Measurements from ENCODE around the gene SCPEP1. TPM values are rescaled to one million over a fixed set of nuclear protein-coding genes. Genes with fewer than 3 reads are reported as not detected.

SCPEP1 gene
- total and polyA plus RNA-seq, 2 donors (not counting 1 experiment from before 2014, with no cell fraction given): 84.7 to 101 TPM

- Histone ChIP-seq H3K4me3 (replicated peaks in 1 of 4; ENCODE audit: control extremely low read depth in 1 of 4, insufficient read depth in 1 of 4, low read depth in 3 of 4, low read length in 4 of 4) (no peak overlapping the region), H3K27me3 (ENCODE audit: control insufficient read depth, insufficient read depth, low read length) (no peaks in the 10 kb centered on the region), H3K4me2 (ENCODE audit: extremely low read depth, insufficient read depth, low read length) (no peak overlapping the region), H3K27ac (ENCODE audit: insufficient read depth, low read length) (no peak overlapping the region), H3K9ac (ENCODE audit: insufficient read depth, low read length) (no peak overlapping the region), H3K79me2 (ENCODE audit: control insufficient read depth, insufficient read depth, low read length) (no peaks in the 10 kb centered on the region), H3K9me3 (ENCODE audit: control insufficient read depth, insufficient read depth, low read depth, low read length) (no peaks in the 10 kb centered on the region), H4K20me1 (ENCODE audit: control insufficient read depth, extremely low read depth, insufficient read depth, low read length) (no peaks in the 10 kb centered on the region), H2AFZ (ENCODE audit: low read length) (no peak overlapping the region), H3K36me3 (ENCODE audit: control insufficient read depth, insufficient read depth, low read length) (peaks cover 1% of the 10 kb centered on the region), H3K4me1 (ENCODE audit: control insufficient read depth, extremely low read depth, insufficient read depth, low read length) (no peaks in the 10 kb centered on the region)
- DNase-seq (ENCODE audit: low read depth in 2 of 2): no peak
- TF ChIP-seq CTCF (conservative IDR thresholded peaks at IDR 0.05 in 1 of 2, IDR thresholded peaks at IDR 0.05 in 1 of 2; ENCODE audit: low read depth in 1 of 2, low read length in 2 of 2): no peak
- no peak for TF ChIP-seq EZH2 (IDR thresholded peaks at IDR 0.05; ENCODE audit: low read length, missing control alignments)
These were observed 4.4 kb downstream of the SCPEP1 start for GRCh38 chr17:56982312-56982711.

DNA sequence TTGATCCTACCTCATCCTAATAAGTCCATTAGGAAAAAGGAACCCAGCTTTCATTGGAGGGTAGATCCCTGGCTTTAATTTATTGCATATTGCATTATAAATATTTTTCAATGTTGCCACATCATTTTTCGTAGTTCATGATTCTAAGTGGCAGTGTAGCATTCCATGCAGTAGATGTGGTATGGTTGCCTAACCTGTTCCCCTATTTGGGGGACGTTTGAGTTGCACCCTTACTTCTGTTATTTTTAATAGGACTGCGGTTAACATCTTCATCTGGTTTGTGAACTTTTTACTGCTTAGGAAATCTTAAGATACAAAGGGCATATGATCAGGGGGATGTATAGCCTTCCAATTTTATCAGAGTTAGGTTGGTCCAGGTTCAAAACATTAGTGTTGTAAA, 5.4 kb downstream of the SCPEP1 start:
- no peak overlapping the region for H3K27ac ChIP-seq (ENCODE audit: insufficient read depth, low read length)
- TF ChIP-seq EZH2 (IDR thresholded peaks at IDR 0.05; ENCODE audit: low read length, missing control alignments) (no peak), CTCF (conservative IDR thresholded peaks at IDR 0.05 in 1 of 2, IDR thresholded peaks at IDR 0.05 in 1 of 2; ENCODE audit: low read depth in 1 of 2, low read length in 2 of 2) (no peak)
- H3K27me3 ChIP-seq (ENCODE audit: control insufficient read depth, insufficient read depth, low read length): no peaks in the 10 kb centered on the region
- H3K36me3 ChIP-seq (ENCODE audit: control insufficient read depth, insufficient read depth, low read length): peaks cover 1% of the 10 kb centered on the region
- no peak for DNase-seq (ENCODE audit: low read depth in 2 of 2)
- no peak overlapping the region for H2AFZ ChIP-seq (ENCODE audit: low read length)
- H3K4me1 ChIP-seq (ENCODE audit: control insufficient read depth, extremely low read depth, insufficient read depth, low read length): no peaks in the 10 kb centered on the region
- H3K9me3 ChIP-seq (ENCODE audit: control insufficient read depth, insufficient read depth, low read depth, low read length): no peaks in the 10 kb centered on the region
- no peak overlapping the region for H3K4me2 ChIP-seq (ENCODE audit: extremely low read depth, insufficient read depth, low read length)
- no peaks in the 10 kb centered on the region for H4K20me1 ChIP-seq (ENCODE audit: control insufficient read depth, extremely low read depth, insufficient read depth, low read length)
- no peaks in the 10 kb centered on the region for H3K79me2 ChIP-seq (ENCODE audit: control insufficient read depth, insufficient read depth, low read length)
- no peak overlapping the region for H3K4me3 ChIP-seq (replicated peaks in 1 of 4; ENCODE audit: control extremely low read depth in 1 of 4, insufficient read depth in 1 of 4, low read depth in 3 of 4, low read length in 4 of 4)
- no peak overlapping the region for H3K9ac ChIP-seq (ENCODE audit: insufficient read depth, low read length)

DNA sequence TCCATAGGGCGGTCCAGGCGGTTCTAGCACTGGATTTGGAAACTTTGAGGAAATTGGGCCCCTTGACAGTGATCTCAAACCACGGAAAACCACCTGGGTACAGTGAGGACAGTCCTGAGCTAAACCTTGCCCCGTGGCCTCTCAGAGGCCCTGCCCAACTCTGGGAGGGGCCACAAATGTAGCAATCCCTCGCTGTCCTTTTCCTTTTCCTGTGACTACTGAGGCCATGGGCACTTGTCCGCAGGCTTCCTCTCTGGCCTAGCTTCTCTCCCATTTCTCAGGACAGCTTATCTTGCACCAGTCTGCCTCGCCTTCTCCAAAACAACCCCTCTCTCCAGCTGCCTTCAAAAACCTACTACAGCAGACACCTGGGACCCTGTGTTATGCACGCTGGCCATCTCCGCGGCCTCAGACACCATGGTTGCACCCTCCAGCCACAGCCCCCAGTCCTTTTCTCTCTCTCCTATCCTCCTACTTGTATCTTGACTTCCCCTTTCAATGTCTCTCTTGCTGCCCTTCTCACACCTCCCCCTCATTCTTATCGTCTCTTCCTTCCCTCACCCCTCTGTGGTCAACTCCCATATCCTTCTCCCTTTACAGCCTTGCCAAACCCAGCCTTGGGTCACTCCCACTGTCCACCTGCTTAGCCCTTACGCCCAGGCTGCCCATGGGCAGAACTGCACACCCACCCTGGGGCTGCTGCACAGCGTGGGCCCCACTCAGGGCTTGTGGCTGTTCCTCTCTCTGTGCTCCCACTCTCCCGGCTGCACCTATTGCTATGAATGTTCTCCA, 7.6 kb downstream of the SCPEP1 start:
- no peak overlapping the region for H3K4me2 ChIP-seq (ENCODE audit: extremely low read depth, insufficient read depth, low read length)
- no peak overlapping the region for H3K4me3 ChIP-seq (replicated peaks in 1 of 4; ENCODE audit: control extremely low read depth in 1 of 4, insufficient read depth in 1 of 4, low read depth in 3 of 4, low read length in 4 of 4)
- H3K27me3 ChIP-seq (ENCODE audit: control insufficient read depth, insufficient read depth, low read length): no peaks in the 10 kb centered on the region
- H4K20me1 ChIP-seq (ENCODE audit: control insufficient read depth, extremely low read depth, insufficient read depth, low read length): no peaks in the 10 kb centered on the region
- no peaks in the 10 kb centered on the region for H3K79me2 ChIP-seq (ENCODE audit: control insufficient read depth, insufficient read depth, low read length)
- peaks cover 1% of the 10 kb centered on the region for H3K36me3 ChIP-seq (ENCODE audit: control insufficient read depth, insufficient read depth, low read length)
- DNase-seq (ENCODE audit: low read depth in 2 of 2): no peak
- H3K9me3 ChIP-seq (ENCODE audit: control insufficient read depth, insufficient read depth, low read depth, low read length): no peaks in the 10 kb centered on the region
- H3K27ac ChIP-seq (ENCODE audit: insufficient read depth, low read length): no peak overlapping the region
- H3K4me1 ChIP-seq (ENCODE audit: control insufficient read depth, extremely low read depth, insufficient read depth, low read length): no peaks in the 10 kb centered on the region
- TF ChIP-seq CTCF (conservative IDR thresholded peaks at IDR 0.05 in 1 of 2, IDR thresholded peaks at IDR 0.05 in 1 of 2; ENCODE audit: low read depth in 1 of 2, low read length in 2 of 2): no peak
- TF ChIP-seq EZH2 (IDR thresholded peaks at IDR 0.05; ENCODE audit: low read length, missing control alignments): no peak
- H2AFZ ChIP-seq (ENCODE audit: low read length): no peak overlapping the region
- no peak overlapping the region for H3K9ac ChIP-seq (ENCODE audit: insufficient read depth, low read length)
